SIG-M5 (cell line): ENCODE measurements around the gene CDH13.

Experiments used
- DNase-seq: peaks from one replicate; lab custom pipeline; 2025; lab: John Stamatoyannopoulos, UW

The CDH13 gene

DNA sequence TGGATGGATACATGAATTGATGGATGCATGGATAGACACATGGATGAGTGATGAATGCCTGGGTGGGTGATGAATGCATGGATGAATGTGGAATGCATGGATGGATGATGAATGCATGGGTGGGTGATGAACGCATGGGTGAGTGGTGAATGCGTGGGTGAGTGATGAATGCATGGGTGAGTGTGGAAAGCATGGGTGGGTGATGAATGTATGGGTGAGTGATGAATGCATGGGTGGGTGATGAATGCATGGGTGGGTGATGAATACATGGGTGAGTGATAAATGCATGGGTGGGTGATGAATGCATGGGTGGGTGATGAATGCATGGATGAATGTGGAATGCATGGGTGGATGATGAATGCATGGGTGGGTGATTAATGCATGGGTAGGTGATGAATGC is 1097.1 kb downstream of the CDH13 start:
- DNase-seq, result no peak

DNA sequence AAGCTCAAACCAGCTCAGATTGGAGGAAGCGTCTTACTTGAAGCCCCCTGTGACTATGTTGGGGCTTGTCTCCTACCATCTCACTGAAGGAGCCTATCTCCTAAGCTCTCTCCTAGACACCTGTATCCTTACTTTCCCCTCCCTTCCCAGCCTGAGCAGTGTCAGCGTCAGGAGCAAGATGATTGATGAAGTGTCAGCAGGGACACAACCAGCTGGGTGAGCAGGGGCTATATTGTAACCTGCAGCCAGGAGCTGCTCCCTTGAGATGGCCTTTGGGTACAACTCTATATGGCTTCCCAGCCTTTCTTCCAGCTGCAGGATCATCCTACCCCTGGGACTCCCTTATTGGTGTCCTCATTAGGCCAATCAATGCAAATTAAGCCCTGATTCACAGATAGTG is 1097.8 kb downstream of the CDH13 start:
- no peak for DNase-seq

DNA sequence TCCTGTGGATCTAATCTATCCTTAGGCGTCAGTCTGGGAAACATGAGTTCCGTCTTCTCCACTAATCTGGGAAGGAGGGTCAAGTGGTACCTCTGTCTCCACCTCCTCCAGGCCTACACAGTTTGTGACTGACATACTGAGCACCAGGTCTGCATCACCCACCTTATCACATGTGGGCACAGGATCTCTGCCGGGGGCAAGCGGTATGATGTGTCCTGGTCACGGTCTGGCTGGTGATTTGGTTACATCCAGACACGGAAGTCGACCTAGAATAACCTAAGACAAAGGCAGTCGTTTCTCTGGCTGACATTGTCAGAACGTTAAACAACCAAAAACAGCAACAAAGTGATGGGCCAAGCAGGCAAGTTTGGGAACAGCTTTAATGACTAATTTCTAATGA is 1098.5 kb downstream of the CDH13 start:
- no peak for DNase-seq

GRCh38 chr16:83727018-83727417 is 1100.2 kb downstream of the CDH13 start:
- DNase-seq, result no peak

GRCh38 chr16:83727751-83728352 is 1101.1 kb downstream of the CDH13 start:
- DNase-seq, result no peak

GRCh38 chr16:83728492-83728891 is 1101.7 kb downstream of the CDH13 start:
- no peak for DNase-seq

DNA sequence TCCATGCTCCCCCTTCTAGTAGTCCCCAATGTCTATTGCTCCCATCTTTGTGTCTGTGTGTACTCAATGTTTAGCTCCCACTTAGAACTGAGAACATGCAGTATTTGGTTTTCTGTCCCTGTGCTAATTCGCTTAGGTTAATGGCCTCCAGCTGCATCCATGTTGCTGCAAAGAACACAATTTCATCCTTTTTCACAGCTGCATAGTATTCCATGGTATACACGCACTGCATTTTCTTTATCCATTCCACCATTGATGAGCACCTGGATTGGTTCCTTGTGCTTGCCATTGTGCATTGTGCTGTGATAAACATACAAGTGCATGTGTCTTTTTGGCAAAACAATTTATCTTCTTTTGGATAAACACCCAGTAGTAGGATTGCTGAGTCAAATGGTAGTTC is 1104.0 kb downstream of the CDH13 start:
- DNase-seq, result no peak

DNA sequence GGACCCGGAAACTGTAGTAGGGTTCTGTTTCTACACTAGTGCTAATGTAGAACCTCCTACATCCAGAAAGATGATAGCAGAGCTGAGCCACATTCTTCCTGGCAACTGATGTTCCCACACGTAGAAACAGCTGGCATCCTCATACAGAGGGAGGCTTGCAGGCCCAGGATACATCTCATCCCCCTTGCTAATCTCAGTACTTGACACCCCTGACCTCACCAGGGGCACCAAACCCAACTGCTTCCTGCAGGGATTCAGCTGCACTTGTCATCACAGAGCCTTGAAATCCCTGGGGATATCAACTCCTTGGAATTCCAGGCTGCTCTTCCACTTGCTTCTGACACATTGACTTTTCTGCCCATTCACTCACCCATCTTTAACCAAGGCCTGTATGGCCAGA is 1105.8 kb downstream of the CDH13 start:
- DNase-seq, result no peak

DNA sequence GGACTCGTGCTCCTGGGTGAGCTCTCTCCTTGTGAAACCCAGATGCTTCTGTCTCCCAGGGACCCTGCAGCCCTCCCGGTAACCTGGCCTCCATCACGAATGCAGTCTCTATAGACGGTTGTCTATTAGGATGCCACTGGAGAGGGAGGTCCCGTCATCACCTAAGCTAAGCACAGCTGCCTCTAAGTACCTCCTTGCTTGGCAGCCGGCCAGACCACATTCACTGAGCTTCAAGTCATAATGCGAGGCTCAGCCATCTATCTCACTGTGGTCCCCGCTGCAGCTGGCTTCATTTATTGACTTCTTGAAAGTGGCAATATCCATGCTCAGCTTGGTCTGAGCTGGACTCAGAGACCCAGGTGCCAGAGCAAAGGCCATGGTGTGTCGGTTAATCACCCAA is 1106.5 kb downstream of the CDH13 start:
- DNase-seq, result no peak

DNA sequence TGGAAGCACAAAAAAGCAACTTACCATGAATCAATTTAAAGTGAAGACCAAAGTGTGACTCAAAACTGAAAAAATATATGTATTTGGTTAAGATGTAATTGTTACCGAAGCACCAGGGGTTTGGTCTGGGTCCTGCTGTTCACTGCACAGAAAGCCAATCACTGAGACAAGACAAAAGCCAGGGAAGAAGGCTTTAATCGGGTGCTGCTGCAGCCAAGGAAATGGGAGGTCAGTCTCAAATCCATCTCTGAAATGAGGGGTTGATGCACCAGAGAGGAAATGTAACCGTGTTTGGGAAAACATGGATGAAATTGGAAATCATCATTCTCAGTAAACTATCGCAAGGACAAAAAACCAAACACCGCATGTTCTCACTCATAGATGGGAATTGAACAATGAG is 1107.4 kb downstream of the CDH13 start:
- DNase-seq, result no peak

DNA sequence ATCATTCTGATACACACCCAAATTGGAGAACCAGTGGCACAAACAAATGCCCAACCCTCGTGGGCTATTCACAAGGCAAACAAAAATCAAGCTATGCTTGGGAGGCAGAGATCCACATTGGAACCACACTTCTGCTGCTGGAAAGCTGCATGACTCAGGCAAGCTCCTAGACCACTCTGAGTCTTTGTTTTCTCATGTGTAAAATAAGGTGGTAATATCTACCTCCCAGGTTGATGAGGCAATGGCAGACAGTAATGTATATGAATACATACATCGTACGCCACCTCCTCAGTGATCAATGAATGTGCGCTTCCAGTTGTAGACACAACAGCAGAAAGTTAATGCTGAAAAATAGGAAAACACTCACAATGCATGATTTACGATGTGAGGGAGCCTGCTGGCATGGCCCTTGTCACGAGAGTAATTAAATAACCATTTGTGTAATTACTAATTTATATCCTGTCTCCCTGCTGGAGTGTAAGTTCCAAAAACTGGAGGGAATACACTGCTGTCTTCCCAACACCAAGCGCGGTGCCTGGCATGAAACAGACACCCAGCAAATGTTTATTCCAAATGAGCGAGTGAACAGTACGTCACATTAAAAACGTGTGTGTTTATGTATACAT is 1111.1 kb downstream of the CDH13 start:
- DNase-seq, result no peak

DNA sequence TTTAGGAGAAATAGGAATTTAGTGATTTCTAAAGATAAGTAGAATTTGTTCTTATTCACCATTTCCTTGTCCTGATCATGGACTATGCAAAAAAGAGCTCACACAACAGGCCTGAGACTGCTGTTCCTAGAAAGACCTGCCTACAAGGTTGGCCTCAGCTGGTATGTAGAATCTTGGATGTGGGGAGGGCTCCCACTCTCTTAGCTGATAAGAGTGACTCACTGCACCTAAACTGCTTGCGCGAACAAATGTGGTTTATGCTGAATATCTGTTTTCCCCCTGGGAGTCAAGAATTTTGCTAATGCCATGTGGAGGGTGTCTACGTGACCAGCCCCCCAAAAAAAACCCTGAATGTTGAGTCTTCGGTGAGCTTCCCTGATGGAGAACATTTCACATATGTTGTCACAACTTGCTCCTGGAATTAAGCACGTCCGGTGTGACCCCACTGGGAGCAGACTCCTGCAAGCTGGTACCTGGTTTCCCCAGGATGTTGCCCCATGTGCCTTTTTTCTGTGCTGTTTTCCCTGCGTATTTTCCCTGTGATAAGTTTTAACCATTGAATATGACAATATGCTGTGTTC is 1112.2 kb downstream of the CDH13 start:
- DNase-seq, result no peak

GRCh38 chr16:83742124-83742899 is 1115.5 kb downstream of the CDH13 start:
- DNase-seq, result no peak

DNA sequence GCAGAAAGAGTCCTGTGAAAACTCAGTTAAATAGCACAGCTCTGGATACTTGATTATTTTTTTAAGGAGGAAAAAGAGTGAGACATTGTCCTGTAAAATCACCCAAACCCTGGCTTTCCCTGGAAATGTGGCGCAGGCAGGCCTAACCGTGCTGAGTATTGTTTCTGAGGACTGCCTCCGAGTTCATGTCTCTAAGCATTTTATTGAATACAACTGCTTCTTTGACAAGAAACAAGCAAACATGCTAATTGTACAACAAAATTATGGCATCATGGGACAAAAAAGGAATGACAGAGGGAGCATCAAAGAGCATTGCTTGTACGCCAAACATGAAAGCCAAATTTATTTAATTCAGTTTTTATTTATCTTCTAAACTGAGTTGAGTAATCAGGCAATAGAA is 1116.5 kb downstream of the CDH13 start:
- DNase-seq, result no peak

DNA sequence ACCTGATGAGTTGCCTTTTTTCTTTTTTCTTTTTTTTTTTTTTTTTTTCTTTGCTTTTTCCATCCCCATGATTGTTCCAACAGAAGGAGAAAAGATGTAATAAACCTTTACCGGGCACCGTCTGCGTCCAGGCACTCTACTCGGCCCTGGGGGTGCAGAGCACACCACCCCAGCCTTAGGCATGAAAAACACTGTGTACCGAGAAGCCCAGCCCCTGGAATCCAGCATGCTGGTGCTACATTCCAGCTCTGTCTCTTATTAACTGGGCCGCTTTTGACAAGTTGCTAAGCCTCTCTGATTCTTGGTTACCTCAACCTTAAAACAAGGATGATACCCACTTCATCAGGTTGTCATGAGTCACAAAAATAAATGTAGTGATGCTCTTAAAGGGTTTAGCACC is 1117.0 kb downstream of the CDH13 start:
- no peak for DNase-seq

GRCh38 chr16:83744441-83744981 is 1117.7 kb downstream of the CDH13 start:
- no peak for DNase-seq

DNA sequence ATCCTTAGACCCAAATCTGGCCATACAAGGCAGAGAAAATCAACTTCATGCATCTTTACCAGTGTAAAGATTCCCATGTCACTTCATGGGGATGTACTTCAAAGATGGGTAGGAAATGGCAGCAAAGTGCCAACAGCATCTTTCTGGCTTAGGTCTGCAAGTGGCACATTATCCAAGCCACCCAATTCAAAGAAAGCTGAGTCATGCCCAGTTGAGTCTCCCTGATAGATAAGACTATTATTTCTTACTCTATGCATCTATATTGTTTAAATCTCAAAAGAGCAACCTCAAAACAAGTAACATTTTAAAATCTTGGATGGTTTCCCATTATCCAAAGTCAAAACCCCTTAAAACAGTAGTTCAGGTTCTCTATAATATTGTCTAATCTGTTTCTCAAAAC is 1119.8 kb downstream of the CDH13 start:
- no peak for DNase-seq

DNA sequence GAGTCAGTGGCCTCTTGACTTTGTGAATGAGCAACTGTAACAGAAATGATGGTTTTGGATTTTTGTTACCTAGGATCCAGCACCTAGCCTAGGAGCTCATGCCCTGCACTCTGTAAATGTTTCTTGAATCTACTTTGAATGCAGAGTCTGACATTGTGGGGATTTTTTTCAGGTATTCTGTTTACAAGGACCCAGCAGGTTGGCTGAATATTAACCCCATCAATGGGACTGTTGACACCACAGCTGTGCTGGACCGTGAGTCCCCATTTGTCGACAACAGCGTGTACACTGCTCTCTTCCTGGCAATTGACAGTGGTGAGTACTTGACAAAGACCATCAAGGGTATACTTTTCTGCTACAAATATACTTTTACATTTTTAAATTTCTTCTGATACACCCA is 1121.2 kb downstream of the CDH13 start:
- no peak for DNase-seq

- no peak for DNase-seq
Measured at GRCh38 chr16:83755391-83755790, 1128.6 kb downstream of the CDH13 start.

- DNase-seq, result no peak
Measured at GRCh38 chr16:83762141-83762991, 1135.6 kb downstream of the CDH13 start.

- DNase-seq, result no peak
Measured at GRCh38 chr16:83762992-83763358, 1136.2 kb downstream of the CDH13 start.

DNA sequence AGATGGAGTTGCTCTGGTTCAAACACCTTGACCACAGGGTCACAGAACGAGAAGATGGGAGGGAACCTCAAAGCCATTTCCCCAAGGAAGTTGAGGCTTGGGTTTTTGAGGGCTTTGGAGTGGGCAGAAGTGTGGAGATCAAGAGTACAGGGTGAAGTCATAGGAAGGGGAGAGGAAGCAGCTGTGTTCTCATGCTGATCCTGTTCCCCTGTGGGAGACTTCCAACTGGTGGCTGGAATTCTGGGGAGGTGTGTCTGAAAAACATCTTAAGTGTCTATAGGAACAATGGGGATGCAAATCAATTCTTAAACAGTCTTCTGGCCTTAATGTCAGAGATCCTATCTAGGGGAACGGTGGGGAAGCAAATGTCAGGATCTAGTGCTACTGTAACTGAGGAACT is 1142.2 kb downstream of the CDH13 start:
- DNase-seq, result no peak
